Lower leg skin (tissue), 4 donors: ENCODE measurements around the gene C10orf71. TPM values are rescaled to one million over a fixed set of nuclear protein-coding genes. Genes with fewer than 3 reads are reported as not detected.

ENCODE experiments used
- DNase-seq, 2 donors: peaks; one replicate each; pipeline ENCODE4 v3.0.0-alpha.2; 2019; ENCODE audit warnings: low spot score in 2 of 2
- H3K4me3 ChIP-seq: fragments of 200-600 bp; sonication (generic); 2 replicates; pipeline ENCODE4 v1.5.1; 2017; ENCODE audit warnings: mild to moderate bottlenecking, low read depth; ENCODE audit not compliant: poor library complexity, severe bottlenecking
- POLR2A ChIP-seq, 2 donors: fragments of 450-650 bp; IDR thresholded peaks; one replicate each; pipeline ENCODE4 v1.6.1; 2016 to 2017; ENCODE audit warnings: antibody characterized with exemption in 2 of 2, mild to moderate bottlenecking in 1 of 2, moderate library complexity in 1 of 2
- WGBS, 2 donors: methylation state at CpG; one replicate each; pipeline ENCODE4 v1.1.5; 2018; 5-methylcytosine and 5-hydroxymethylcytosine counted together
- intact Hi-C: fragments of 100-400 bp; cut with DNase I; formaldehyde crosslinking; loops from one replicate; pipeline ENCODE4 v1.15.0; 2023; ENCODE audit warnings: low total_unique reads
- total RNA-seq, 4 donors: library from RNA; depleted of rRNA; stranded (reverse); fragments of >200 nt; gene quantifications; one replicate each; pipeline ENCODE4 v1.1.0, GENCODE V29; 2016
- TF ChIP-seq, protein P1 (sequence below), 3 donors: fragments of 450-650 bp; IDR thresholded peaks; one replicate each; pipeline ENCODE4 v1.5.1; 2016; ENCODE audit warnings: antibody characterized with exemption in 3 of 3, mild to moderate bottlenecking in 3 of 3, moderate library complexity in 2 of 3

C10orf71 gene
- total RNA-seq, 4 donors from 2014 or later: not detected

DNA sequence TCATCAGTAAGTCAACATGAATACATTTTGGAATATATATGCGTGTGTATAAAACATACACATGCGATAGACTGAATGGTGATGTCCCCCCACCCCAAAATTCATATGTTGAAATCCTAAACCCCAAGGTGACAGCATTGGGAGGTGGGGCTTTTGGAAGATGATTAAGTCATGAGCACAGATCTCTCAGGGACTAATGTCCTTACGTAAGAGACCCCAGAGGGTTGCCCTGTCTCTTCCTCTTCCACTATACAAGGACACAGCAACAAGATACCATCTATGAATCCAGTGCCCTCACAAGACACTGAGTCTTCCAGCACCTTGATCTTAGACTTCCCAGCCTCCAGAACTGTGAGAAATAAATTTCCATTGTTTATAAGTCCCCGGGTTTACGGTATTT lies 74.4 kb downstream of the C10orf71 start:
- no peak for DNase-seq
- TF ChIP-seq POLR2A (IDR thresholded peaks at IDR 0.05): no peak
- TF ChIP-seq, protein P1, sequence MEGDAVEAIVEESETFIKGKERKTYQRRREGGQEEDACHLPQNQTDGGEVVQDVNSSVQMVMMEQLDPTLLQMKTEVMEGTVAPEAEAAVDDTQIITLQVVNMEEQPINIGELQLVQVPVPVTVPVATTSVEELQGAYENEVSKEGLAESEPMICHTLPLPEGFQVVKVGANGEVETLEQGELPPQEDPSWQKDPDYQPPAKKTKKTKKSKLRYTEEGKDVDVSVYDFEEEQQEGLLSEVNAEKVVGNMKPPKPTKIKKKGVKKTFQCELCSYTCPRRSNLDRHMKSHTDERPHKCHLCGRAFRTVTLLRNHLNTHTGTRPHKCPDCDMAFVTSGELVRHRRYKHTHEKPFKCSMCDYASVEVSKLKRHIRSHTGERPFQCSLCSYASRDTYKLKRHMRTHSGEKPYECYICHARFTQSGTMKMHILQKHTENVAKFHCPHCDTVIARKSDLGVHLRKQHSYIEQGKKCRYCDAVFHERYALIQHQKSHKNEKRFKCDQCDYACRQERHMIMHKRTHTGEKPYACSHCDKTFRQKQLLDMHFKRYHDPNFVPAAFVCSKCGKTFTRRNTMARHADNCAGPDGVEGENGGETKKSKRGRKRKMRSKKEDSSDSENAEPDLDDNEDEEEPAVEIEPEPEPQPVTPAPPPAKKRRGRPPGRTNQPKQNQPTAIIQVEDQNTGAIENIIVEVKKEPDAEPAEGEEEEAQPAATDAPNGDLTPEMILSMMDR (IDR thresholded peaks at IDR 0.05): no peak
- WGBS, 2 donors: 91 to 94% methylated on average over 5 of the region's 5 CpGs
- no peak overlapping the region for H3K4me3 ChIP-seq
- intact Hi-C loops: no loop called here

- intact Hi-C loops: loop anchor here (5.0 kb wide), 1 partner anchor 267 kb away; no protein-coding TSS in a partner anchor
- WGBS, 2 donors: 73 to 80% methylated on average over 5 of the region's 5 CpGs
- H3K4me3 ChIP-seq: no peak overlapping the region
- TF ChIP-seq, protein P1 (IDR thresholded peaks at IDR 0.05): no peak
- no peak for TF ChIP-seq POLR2A (IDR thresholded peaks at IDR 0.05)
- no peak for DNase-seq
These were observed 75.8 kb downstream of the C10orf71 start for GRCh38 chr10:49374740-49375139.

- intact Hi-C loops: loop anchor here (5.0 kb wide), 1 partner anchor 268 kb away; no protein-coding TSS in a partner anchor
- 78 to 96% methylated on average over 1 to 3 of the region's 3 CpGs for WGBS, 2 donors
- DNase-seq: peak in 1 of 2 donors; percentile 64
- TF ChIP-seq, protein P1 (IDR thresholded peaks at IDR 0.05): no peak
- no peak for TF ChIP-seq POLR2A (IDR thresholded peaks at IDR 0.05)
- H3K4me3 ChIP-seq: no peak overlapping the region
These were observed 76.6 kb downstream of the C10orf71 start for GRCh38 chr10:49375611-49376010.

Other genes with a start within 250 kb of the C10orf71 start
- gene VSTM4, start 183.6 kb upstream of the C10orf71 start, total RNA-seq: 1 to 10 TPM; 1.1 to 5.0 (median 3.3) TPM
- gene FAM170B, start 165.1 kb upstream of the C10orf71 start, total RNA-seq: not detected
- gene TMEM273, start 110.8 kb upstream of the C10orf71 start, total RNA-seq: 10 to 100 TPM in 2 of 4 donors, 1 to 10 TPM in 2; 3.2 to 12.2 (median 7.1) TPM
- gene DRGX, start 96.9 kb downstream of the C10orf71 start, total RNA-seq: not detected
- gene ERCC6, start 240.0 kb downstream of the C10orf71 start, total RNA-seq: 10 to 100 TPM; 22.7 to 29.7 (median 23.6) TPM